ENCODE measurements around the gene MCU.
"Not testable (repeated sequence)": the region's sequence is repeated elsewhere in the genome, so short reads cannot be mapped to it uniquely, and the experiment has no call there.

The MCU gene

DNA sequence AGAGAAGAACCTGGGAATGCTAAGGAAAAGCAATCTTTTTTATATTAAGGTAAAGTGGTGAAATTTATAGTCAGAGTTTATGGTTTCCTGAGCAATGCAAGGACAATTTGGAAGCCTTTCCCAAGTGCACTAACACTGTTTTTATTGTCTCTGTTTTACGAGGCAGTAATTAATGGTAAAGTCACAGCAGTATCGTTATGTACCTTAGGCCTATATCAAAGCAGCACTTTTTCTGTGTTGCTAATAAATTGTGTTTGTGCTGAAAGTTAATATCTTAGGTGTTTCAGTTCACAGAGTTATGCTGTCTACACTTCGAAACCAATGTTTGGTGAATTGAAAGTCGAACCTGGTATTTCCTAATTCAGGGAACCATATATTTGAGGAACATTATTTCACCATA is 220.8 kb downstream of the MCU start:
- DNase-seq: no peak

DNA sequence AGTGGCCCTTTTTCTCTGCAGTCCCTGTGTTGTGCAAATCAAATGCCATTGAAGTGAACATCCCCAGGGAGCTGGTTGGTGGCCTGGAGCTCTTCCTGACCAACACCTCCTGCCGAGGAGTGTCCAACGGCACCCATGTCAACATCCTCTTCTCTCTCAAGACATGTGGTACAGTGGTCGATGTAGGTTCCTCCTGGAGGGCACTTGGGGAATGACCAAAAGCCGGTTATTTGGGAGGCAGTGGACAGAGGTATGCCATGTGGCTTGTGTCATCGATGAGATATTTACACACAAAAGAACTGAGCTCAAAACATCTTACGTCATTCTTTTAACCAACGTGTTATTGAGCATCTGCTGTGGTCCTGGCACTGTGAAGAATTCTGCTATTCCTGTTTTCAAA is 221.3 kb downstream of the MCU start:
- DNase-seq: no peak

DNA sequence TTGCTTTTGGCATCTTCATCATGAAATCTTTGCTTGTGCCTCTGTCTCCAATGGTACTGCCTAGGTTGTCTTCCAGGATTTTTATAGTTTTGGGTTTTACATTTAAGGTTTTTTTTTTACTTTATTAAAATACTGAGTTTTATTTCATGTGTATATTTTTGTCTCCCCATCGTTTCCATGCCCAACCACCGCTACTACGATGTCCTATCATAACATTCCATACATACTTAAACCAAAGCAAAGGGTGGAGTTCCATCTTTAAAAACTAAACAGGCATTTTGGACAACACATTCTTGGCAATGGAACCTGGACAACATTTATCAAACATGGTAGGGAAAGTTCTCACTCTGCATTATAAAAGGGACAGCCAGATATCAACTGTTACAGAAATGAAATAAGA is 225.3 kb downstream of the MCU start:
- DNase-seq: not testable (repeated sequence)

GRCh38 chr10:72917803-72918332 is 225.9 kb downstream of the MCU start:
- DNase-seq: not testable (repeated sequence)

GRCh38 chr10:72918352-72918751 is 226.4 kb downstream of the MCU start:
- DNase-seq: no peak

- DNase-seq: not testable (repeated sequence)
Observed at GRCh38 chr10:72921147-72921683, 229.3 kb downstream of the MCU start.

GRCh38 chr10:72924351-72924750 is 232.4 kb downstream of the MCU start:
- no peak for DNase-seq

DNA sequence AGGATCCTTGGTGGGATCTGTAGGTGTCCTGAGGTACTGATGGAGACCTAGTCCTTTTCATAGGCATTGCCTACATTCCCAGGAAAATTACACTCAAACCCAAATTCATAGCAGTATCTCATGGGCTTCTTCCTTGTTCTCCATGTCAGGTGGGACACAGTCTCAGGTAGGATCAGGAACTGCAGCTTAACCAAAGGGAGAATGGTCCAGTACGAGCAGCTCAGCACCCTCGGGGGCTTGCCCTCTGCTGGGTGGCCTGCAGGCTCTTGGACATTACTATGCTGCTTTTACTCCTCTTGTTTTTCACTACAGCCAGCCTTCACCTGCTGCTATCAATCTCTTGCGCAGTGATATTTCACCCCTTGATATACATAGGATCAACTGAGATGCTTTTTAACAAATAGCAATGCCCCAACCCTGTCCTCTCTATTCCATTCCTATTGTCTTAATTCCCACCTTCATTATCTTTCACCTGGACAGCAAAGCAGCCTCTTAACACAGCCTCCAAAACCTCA is 234.1 kb downstream of the MCU start:
- DNase-seq: no peak

DNA sequence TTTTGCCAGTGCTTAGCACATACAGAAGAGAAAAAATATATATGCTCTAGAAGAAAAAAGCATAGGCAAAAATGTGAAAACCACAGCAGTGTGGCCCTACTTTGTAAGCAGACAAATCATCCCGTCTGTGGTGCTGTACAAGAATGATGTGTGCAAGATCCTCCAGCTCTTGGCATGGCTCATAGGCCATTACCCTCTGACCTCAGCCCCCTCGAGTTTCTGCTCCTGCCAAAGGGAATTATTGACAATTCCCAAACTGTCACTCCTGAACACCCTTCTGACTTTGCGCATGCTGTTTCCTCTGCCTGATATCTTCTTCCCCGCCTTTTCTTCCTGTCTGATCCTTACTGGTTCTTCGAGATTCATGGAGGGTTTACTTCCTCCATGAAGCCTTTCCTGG is 235.5 kb downstream of the MCU start:
- DNase-seq: no peak

DNA sequence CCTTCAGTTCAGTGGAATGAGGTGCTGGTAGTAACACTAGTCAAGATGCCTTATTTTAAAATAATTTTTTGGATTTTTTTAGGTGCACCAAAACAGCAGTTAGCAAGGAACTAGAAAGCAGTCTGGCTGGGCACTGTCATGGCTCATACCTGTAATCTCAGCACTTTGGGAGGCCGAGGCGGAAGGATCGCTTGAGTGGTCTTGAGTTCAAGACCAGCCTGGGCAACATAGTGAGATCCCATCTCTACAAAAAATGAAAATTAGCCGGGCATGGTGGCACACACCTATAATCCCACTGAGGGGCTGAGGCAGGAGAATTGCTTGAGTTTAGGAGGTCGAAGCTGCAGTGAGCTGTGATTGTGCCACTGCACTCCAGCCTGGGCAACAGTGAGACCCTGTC is 236.9 kb downstream of the MCU start:
- no peak for DNase-seq

GRCh38 chr10:72930276-72930675 is 238.3 kb downstream of the MCU start:
- DNase-seq: no peak

DNA sequence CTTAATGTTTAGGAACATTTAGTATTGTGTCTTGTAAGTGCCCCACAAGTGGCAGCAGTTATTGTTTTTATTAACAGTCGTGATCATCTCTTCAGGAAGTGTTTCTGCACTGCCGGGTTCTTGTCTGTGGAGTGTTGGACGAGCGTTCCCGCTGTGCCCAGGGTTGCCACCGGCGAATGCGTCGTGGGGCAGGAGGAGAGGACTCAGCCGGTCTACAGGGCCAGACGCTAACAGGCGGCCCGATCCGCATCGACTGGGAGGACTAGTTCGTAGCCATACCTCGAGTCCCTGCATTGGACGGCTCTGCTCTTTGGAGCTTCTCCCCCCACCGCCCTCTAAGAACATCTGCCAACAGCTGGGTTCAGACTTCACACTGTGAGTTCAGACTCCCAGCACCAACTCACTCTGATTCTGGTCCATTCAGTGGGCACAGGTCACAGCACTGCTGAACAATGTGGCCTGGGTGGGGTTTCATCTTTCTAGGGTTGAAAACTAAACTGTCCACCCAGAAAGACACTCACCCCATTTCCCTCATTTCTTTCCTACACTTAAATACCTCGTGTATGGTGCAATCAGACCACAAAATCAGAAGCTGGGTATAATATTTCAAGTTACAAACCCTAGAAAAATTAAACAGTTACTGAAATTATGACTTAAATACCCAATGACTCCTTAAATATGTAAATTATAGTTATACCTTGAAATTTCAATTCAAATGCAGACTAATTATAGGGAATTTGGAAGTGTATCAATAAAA is 240.5 kb downstream of the MCU start:
- DNase-seq: no peak

- DNase-seq: no peak
Observed at GRCh38 chr10:72935361-72935760, 243.4 kb downstream of the MCU start.

Data from activated naive CD4-positive, alpha-beta T cell treated with Interleukin-2 at 50 U/mL for 16 hours (primary cell).